ENCODE measurements around the gene PRDM16. TPM values are rescaled to one million over a fixed set of nuclear protein-coding genes. Genes with fewer than 3 reads are reported as not detected.

The PRDM16 gene
- total and polyA plus RNA-seq, 2 of the 8 experiments (the other 6 are each of a cell fraction or from before 2014, with no cell fraction given) = 0.39 to 0.43 TPM

DNA sequence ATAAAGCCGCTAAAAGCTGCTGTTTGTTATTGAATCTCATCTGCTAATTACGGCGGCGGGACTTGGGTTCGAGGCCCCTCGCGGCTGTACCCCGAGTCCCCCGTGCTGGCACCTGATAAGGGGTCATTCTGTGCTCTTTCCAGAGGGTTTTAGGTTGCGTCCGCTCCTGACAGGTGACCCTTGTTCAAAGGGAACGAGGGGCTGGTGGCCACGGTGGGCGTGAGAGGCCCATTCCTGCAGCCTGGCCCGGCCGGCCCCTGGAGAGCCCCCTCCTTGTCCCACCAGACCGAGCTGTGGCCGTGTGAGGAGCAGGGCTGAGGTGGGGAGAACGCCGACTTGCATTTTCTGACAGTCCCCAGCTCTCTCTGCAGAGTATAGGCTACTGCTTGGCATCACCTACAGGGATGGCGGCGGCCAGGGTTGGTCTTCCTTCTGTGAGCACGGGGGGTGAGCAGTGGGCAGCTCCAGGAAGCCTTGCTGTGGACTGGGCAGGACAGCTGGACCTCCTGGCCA is 12.2 kb downstream of the PRDM16 start:
- Histone ChIP-seq H4K91ac (replicated peaks; ENCODE audit: insufficient read length, low read length) (no peak overlapping the region), H3K9ac (replicated peaks in 1 of 4; ENCODE audit: extremely low read depth in 1 of 4, low read depth in 3 of 4, low read length in 3 of 4) (no peak overlapping the region), H3K4me1 (replicated peaks in 1 of 4; ENCODE audit: control insufficient read depth in 3 of 4, insufficient read depth in 4 of 4, low read length in 3 of 4) (no peaks in the 10 kb centered on the region; a peak in 1 of 7 replicates), H3K79me2 (ENCODE audit: control insufficient read depth in 1 of 2, insufficient read depth in 2 of 2, low read length in 2 of 2) (no peaks in the 10 kb centered on the region), H3K27me3 (replicated peaks in 1 of 4; ENCODE audit: control insufficient read depth in 3 of 4, extremely low read depth in 1 of 4, insufficient read depth in 3 of 4, low read length in 3 of 4) (peaks cover 0 to 8% (median 2%) of the 10 kb centered on the region in 4 experiments; a peak in 2 of 7 replicates), H3K56ac (replicated peaks; ENCODE audit: insufficient read length, low read depth, low read length) (no peak overlapping the region), H4K20me1 (replicated peaks in 1 of 2; ENCODE audit: control insufficient read depth in 1 of 2, insufficient read depth in 2 of 2, low read length in 2 of 2) (no peaks in the 10 kb centered on the region), H3K4ac (replicated peaks; ENCODE audit: insufficient read length, low read depth, low read length) (no peak overlapping the region), H3K4me2 (ENCODE audit: insufficient read depth in 1 of 2, low read depth in 2 of 2, low read length in 2 of 2) (no peak overlapping the region), H2BK15ac (ENCODE audit: low read length) (no peak overlapping the region), H3K27ac (ENCODE audit: low read depth, low read length) (no peak overlapping the region), H3K23me2 (ENCODE audit: low read depth, low read length) (no peaks in the 10 kb centered on the region), H3K36me3 (ENCODE audit: control insufficient read depth in 2 of 4, insufficient read depth in 4 of 4, low read length in 3 of 4) (no peaks in the 10 kb centered on the region), H3K9me3 (ENCODE audit: insufficient read depth in 2 of 2, low read depth in 1 of 2, low read length in 1 of 2) (no peaks in the 10 kb centered on the region), H2BK12ac (ENCODE audit: low read depth, low read length) (no peak overlapping the region), H4K8ac (ENCODE audit: extremely low read depth, insufficient read depth, low read length) (no peak overlapping the region; the same call in 1 of the 2 replicates), H2AK5ac (ENCODE audit: low read depth, low read length) (no peak overlapping the region), H3K79me1 (ENCODE audit: low read depth, low read length) (no peaks in the 10 kb centered on the region), H3K18ac (ENCODE audit: extremely low read depth, low read length) (no peak overlapping the region), H4K5ac (ENCODE audit: insufficient read length, low read depth, low read length) (no peak overlapping the region), H2AFZ (ENCODE audit: low read length) (no peak overlapping the region), H3K23ac (ENCODE audit: insufficient read length) (no peak overlapping the region), H3K4me3 (ENCODE audit: extremely low read depth in 1 of 4, insufficient read depth in 2 of 4, low read depth in 3 of 4, low read length in 4 of 4) (no peak overlapping the region), H2BK120ac (replicated peaks; ENCODE audit: low read depth, low read length) (no peak overlapping the region), H2BK20ac (ENCODE audit: low read length) (no peak overlapping the region), H3K14ac (ENCODE audit: insufficient read length) (no peak overlapping the region), H2BK5ac (ENCODE audit: low read depth, low read length) (no peak overlapping the region)
- FAIRE-seq (no peak), DNase-seq (ENCODE audit: low read depth in 1 of 2, low spot score in 2 of 2) (no peak)
- ChIA-PET CTCF (ENCODE audit: partially characterized antibody) (interaction anchor here (0.8 to 1.2 kb wide), 3 partner anchors 10 to 15 kb away, joined by 3 read pairs; no protein-coding TSS in a partner anchor), POLR2A (ENCODE audit: partially characterized antibody) (interaction anchor here (0.6 kb wide), 1 partner anchor 42 kb away, joined by 3 read pairs; no protein-coding TSS in a partner anchor)
- WGBS, 2 experiments (ENCODE audit: extremely low coverage in 1 of 2, insufficient coverage in 1 of 2, insufficient read length in 1 of 2, insufficient replicate concordance in 2 of 2, low coverage in 1 of 2, low lambda C conversion rate in 2 of 2, missing lambda C conversion rate in 1 of 2) = 86% methylated on average over 20 of the region's 23 CpGs; no CpG with 5 or more reads in 1 of the 2 experiments
- TF ChIP-seq POLR2A (IDR thresholded peaks at IDR 0.05; ENCODE audit: control extremely low read depth in 1 of 2, low read depth in 2 of 2, low read length in 2 of 2) (no peak), SP4 (IDR thresholded peaks at IDR 0.05; ENCODE audit: low read length) (no peak), ZNF274 (IDR thresholded peaks at IDR 0.05; ENCODE audit: borderline replicate concordance, extremely low read depth, low read length) (no peak), TCF12 (IDR thresholded peaks at IDR 0.05; ENCODE audit: low read depth, low read length) (no peak), EGR1 (IDR thresholded peaks at IDR 0.05; ENCODE audit: borderline replicate concordance, low read depth, low read length) (no peak), BACH1 (IDR thresholded peaks at IDR 0.05; ENCODE audit: low read length) (no peak), BCL11A (IDR thresholded peaks at IDR 0.05; ENCODE audit: low read depth in 2 of 2, low read length in 2 of 2) (no peak), FOSL1 (IDR thresholded peaks at IDR 0.05; ENCODE audit: insufficient read depth, low read depth, low read length) (no peak), TEAD4 (IDR thresholded peaks at IDR 0.05; ENCODE audit: low read depth, low read length) (no peak), SIX5 (IDR thresholded peaks at IDR 0.05; ENCODE audit: low read depth, low read length) (no peak), TAF7 (optimal IDR thresholded peaks at IDR 0.05; ENCODE audit: borderline replicate concordance, low read depth, low read length) (no peak)

Data from H1 (cell line).